Glutamatergic neuron (in vitro differentiated cells): Measurements from ENCODE around the gene AOAH. TPM values are rescaled to one million over a fixed set of nuclear protein-coding genes. Genes with fewer than 3 reads are reported as not detected.
A peak's percentile ranks its signal among the peaks of the same experiment; 100 is the strongest.
"Not testable (repeated sequence)": the region's sequence is repeated elsewhere in the genome, so short reads cannot be mapped to it uniquely, and the experiment has no call there.

Experiments
- DNase-seq: peaks from one replicate; pipeline ENCODE4 v3.0.0; 2022
- H3K27ac Mint-ChIP-seq: one replicate; pipeline ENCODE4 v1.8.0; 2020; ENCODE audit warnings: mild to moderate bottlenecking, mixed read lengths, inconsistent platforms; ENCODE audit not compliant: unreplicated experiment
- H3K27me3 Mint-ChIP-seq: one replicate; pipeline ENCODE4 v1.8.0; 2020; ENCODE audit warnings: mild to moderate bottlenecking, moderate library complexity, mixed read lengths, inconsistent platforms; ENCODE audit not compliant: unreplicated experiment
- H3K36me3 Mint-ChIP-seq: one replicate; pipeline ENCODE4 v1.8.0; 2020; ENCODE audit warnings: mild to moderate bottlenecking, mixed read lengths, inconsistent platforms; ENCODE audit not compliant: unreplicated experiment
- H3K4me1 Mint-ChIP-seq: one replicate; pipeline ENCODE4 v1.8.0; 2020; ENCODE audit warnings: mild to moderate bottlenecking, low read depth, mixed read lengths, inconsistent platforms; ENCODE audit not compliant: unreplicated experiment
- H3K4me3 Mint-ChIP-seq: one replicate; pipeline ENCODE4 v1.8.0; 2020; ENCODE audit warnings: mild to moderate bottlenecking, mixed read lengths, inconsistent platforms; ENCODE audit not compliant: unreplicated experiment
- H3K9me3 Mint-ChIP-seq: one replicate; pipeline ENCODE4 v1.8.0; 2020; ENCODE audit warnings: mild to moderate bottlenecking, moderate library complexity, mixed read lengths, inconsistent platforms; ENCODE audit not compliant: unreplicated experiment
- total RNA-seq: library from RNA; stranded (reverse); fragmentation: NEBNext Ultra II Directional; extraction: Animal tissue kit (Norgen Biotek cat#: 25700); gene quantifications from one replicate; pipeline ENCODE4 v1.2.1, GENCODE V29; 2021; ENCODE audit not compliant: unreplicated experiment
- TF ChIP-seq, protein P1 (sequence below): fragments of 200-600 bp; sonication (generic); IDR thresholded peaks from one replicate; pipeline ENCODE4 v1.5.0; 2021; ENCODE audit not compliant: partially characterized antibody, unreplicated experiment

The AOAH gene
- total RNA-seq, 1 donor from 2014 or later, result not detected

GRCh38 chr7:36723291-36723690 lies 1.0 kb downstream of the AOAH start:
- Mint-ChIP-seq H3K27me3 (peaks cover 6% of the 10 kb centered on the region), H3K27ac (no peak overlapping the region), H3K9me3 (no peaks in the 10 kb centered on the region)

DNA sequence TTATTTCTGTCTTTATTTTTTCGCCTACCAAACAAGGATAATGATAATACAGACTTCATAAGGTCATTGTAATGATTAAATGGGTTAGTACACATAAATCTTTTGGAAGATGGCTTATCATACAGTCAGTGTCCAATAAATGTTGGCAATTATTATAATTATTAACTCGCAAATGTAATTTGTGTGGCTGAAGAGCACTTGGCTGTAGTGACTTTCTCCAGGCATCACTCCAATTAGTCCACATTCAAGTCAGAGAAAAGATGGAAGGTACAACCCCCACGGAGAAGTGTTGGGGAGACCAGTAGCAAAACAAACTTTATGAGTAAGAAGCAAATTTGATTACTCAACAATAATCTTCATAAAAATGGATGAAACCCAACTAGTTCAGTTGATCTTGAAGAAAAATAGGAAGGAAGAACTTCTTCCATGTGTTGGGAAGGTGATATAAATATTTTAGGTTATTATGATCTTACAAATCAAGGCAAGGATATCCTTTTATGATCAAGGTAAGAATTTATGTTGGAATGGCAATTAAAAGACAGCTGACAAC lies 5.1 kb downstream of the AOAH start:
- H3K27ac Mint-ChIP-seq, result no peak overlapping the region
- TF ChIP-seq, protein P1, sequence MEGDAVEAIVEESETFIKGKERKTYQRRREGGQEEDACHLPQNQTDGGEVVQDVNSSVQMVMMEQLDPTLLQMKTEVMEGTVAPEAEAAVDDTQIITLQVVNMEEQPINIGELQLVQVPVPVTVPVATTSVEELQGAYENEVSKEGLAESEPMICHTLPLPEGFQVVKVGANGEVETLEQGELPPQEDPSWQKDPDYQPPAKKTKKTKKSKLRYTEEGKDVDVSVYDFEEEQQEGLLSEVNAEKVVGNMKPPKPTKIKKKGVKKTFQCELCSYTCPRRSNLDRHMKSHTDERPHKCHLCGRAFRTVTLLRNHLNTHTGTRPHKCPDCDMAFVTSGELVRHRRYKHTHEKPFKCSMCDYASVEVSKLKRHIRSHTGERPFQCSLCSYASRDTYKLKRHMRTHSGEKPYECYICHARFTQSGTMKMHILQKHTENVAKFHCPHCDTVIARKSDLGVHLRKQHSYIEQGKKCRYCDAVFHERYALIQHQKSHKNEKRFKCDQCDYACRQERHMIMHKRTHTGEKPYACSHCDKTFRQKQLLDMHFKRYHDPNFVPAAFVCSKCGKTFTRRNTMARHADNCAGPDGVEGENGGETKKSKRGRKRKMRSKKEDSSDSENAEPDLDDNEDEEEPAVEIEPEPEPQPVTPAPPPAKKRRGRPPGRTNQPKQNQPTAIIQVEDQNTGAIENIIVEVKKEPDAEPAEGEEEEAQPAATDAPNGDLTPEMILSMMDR, result no peak

More at GRCh38 chr7:36723291-36723690, 1.0 kb downstream of the AOAH start:
- TF ChIP-seq, protein P1, result no peak
- Mint-ChIP-seq H3K4me1 (peaks cover 3% of the 10 kb centered on the region), H3K4me3 (no peak overlapping the region), H3K36me3 (no peaks in the 10 kb centered on the region)
- no peak for DNase-seq

DNA sequence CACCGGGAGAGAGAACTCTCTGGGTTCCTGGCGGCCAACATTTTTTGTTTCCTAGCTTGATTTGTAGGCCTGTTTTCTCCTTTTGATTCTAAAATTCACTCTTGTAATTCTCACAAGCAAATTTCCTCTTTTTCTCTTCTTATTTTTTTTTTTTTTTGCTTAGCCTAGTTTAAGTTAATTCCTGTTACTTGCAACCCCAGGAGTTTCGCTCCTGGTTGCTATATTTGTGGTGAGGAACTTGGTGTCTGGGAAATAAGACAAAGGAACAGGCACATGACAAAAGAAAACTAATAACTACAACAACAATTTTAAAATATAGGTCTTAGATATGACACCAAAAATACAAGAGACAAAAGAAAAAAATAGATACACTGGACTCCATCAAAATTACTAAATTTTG lies 6.7 kb downstream of the AOAH start:
- H3K4me3 Mint-ChIP-seq, result no peak overlapping the region
- H3K27ac Mint-ChIP-seq, result no peak overlapping the region
- H3K27me3 Mint-ChIP-seq, result peaks cover 3% of the 10 kb centered on the region
- TF ChIP-seq, protein P1, result no peak
- no peaks in the 10 kb centered on the region for H3K36me3 Mint-ChIP-seq
- DNase-seq, result no peak
- H3K9me3 Mint-ChIP-seq, result peaks cover 4% of the 10 kb centered on the region
- no peaks in the 10 kb centered on the region for H3K4me1 Mint-ChIP-seq

More for the DNA sequence above, 5.1 kb downstream of the AOAH start:
- Mint-ChIP-seq H3K4me1 (no peaks in the 10 kb centered on the region), H3K4me3 (no peak overlapping the region), H3K36me3 (no peaks in the 10 kb centered on the region), H3K9me3 (no peaks in the 10 kb centered on the region), H3K27me3 (peaks cover 4% of the 10 kb centered on the region)
- DNase-seq, result no peak

DNA sequence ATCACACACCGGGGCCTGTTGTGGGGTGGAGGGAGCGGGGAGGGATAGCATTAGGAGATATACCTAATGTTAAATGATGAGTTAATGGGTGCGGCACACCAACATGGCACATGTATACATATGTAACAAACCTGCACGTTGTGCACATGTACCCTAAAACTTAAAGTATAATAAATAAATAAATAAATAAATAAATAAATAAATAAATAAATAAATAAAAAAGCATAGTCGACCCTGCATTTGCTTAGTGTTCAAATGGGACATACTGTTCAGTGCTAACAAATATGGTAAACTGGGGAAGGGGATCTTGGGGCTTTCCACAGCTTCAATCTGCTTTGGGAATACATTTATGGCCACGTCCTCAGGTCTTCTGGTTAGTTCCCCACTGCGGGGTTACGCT lies 7.5 kb downstream of the AOAH start:
- not testable (repeated sequence) for H3K4me1 Mint-ChIP-seq, DNase-seq, H3K27ac Mint-ChIP-seq, H3K9me3 Mint-ChIP-seq, H3K4me3 Mint-ChIP-seq, H3K27me3 Mint-ChIP-seq, H3K36me3 Mint-ChIP-seq

DNA sequence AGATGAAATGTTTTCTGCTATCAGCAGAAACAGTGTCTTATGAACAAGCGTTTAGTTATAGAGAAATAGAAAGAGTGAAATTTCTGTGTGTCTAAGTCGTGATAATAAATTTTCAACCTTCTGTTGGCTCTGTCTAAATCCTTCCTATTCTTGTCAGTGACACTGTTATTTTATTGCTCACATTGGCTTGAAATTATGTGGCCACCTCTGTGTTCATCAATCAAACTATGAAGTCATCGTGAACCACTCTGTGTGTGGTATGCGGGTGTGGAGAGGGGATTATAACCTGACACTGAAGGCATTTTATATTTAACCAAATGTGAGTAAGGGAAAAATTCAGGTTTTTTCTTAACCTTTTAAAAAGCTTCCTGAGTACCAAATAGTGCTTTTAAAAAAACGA lies 12.3 kb downstream of the AOAH start:
- no peak for DNase-seq
- Mint-ChIP-seq H3K4me1 (peaks cover 29% of the 10 kb centered on the region), H3K36me3 (peaks cover 1% of the 10 kb centered on the region), H3K27ac (no peak overlapping the region), H3K9me3 (peaks cover 8% of the 10 kb centered on the region), H3K27me3 (no peaks in the 10 kb centered on the region), H3K4me3 (no peak overlapping the region)
- TF ChIP-seq, protein P1, result no peak

DNA sequence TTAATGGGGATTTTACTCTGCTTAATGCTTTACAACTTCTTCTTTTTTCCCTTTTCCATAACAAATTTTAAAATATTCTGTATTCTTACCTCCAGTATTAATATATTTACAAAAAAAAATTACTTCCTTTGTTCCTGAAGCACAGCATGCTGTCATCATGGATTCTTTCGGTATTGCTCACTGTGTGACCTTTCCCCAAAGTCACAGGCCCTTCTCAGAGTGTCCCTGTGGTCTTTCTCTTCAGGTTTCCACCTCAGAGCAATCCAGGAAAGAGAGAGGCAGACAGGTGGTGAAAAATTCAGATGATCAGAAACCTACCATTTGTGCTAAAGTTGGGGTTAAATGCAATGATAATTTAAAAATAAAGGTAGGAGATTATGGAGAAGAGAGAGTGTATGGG lies 13.0 kb downstream of the AOAH start:
- Mint-ChIP-seq H3K4me1 (peaks cover 29% of the 10 kb centered on the region), H3K9me3 (peaks cover 10% of the 10 kb centered on the region), H3K27me3 (no peaks in the 10 kb centered on the region), H3K4me3 (no peak overlapping the region), H3K36me3 (peaks cover 7% of the 10 kb centered on the region), H3K27ac (peak overlapping the region; percentile 59)
- no peak for DNase-seq
- TF ChIP-seq, protein P1, result no peak
